GM12878 (cell line): Measurements from ENCODE around the gene ITIH2. TPM values are rescaled to one million over a fixed set of nuclear protein-coding genes. Genes with fewer than 3 reads are reported as not detected.
"Not testable (repeated sequence)": the region's sequence is repeated elsewhere in the genome, so short reads cannot be mapped to it uniquely, and the experiment has no call there.

Source experiments
- ATAC-seq: fragments of 200-7000 bp; cut with Tn5 transposase; 3 replicates; pipeline ENCODE4 v1.9.1; 2020; ENCODE audit warnings: mild to moderate bottlenecking, moderate library complexity
- BruUV-seq: library from RNA; stranded (reverse); fragments of 400-500 nt; replicated peaks from 2 replicates; lab custom pipeline; 2021; lab: Mats Ljungman, UMichigan
- CTCF ChIA-PET: fragments of 300-600 bp; sonication (Branson Sonifier 250); formaldehyde crosslinking; extraction: SDS; loops from one replicate; lab custom pipeline; 2021; ENCODE audit warnings: inconsistent platforms; lab: Yijun Ruan, JAX
- POLR2A ChIA-PET: fragments of 350-600 bp; formaldehyde crosslinking; extraction: SDS; loops from one replicate; lab custom pipeline; 2021; ENCODE audit warnings: inconsistent platforms; lab: Charles Lee
- RAD21 ChIA-PET: fragments of 300-600 bp; sonication (Branson Sonifier 250); formaldehyde crosslinking; loops from one replicate; lab custom pipeline; 2023; ENCODE audit warnings: antibody characterized with exemption; ENCODE audit not compliant: unreplicated experiment; lab: Charles Lee
- SMC1A ChIA-PET: fragments of 300-600 bp; sonication (Branson Sonifier 250); formaldehyde crosslinking; loops from one replicate; lab custom pipeline; 2023; ENCODE audit not compliant: unreplicated experiment, uncharacterized antibody; lab: Charles Lee
- DNase-seq: peaks from one replicate; pipeline ENCODE4 v3.0.0-alpha.2; 2011; ENCODE audit warnings: low read depth, low spot score
- FAIRE-seq: peaks from 3 replicates; lab custom pipeline; 2011; peaks lifted over from hg19 to GRCh38; lab: Jason Lieb, UNC
- H2AFZ ChIP-seq: 2 replicates; pipeline ENCODE4 v1.6.0; 2011; ENCODE audit warnings: low read depth, low read length, control low read depth; ENCODE audit not compliant: control insufficient read depth
- H3K27ac ChIP-seq: 2 replicates; pipeline ENCODE4 v1.5.1; 2011; ENCODE audit warnings: control low read depth; ENCODE audit not compliant: control insufficient read depth, insufficient read depth
- H3K27me3 ChIP-seq, 2 experiments: replicated peaks in 1 of 2; 2 replicates each; pipeline versions ENCODE4 v1.6.0 to v1.6.1; 2011; ENCODE audit warnings: low read length in 1 of 2; ENCODE audit not compliant: control insufficient read depth in 2 of 2, insufficient read depth in 2 of 2
- H3K36me3 ChIP-seq, 2 experiments: 2 replicates each; pipeline ENCODE4 v1.5.1; 2011; ENCODE audit warnings: low read length in 1 of 2; ENCODE audit not compliant: control insufficient read depth in 2 of 2, insufficient read depth in 2 of 2
- H3K4me1 ChIP-seq: 2 replicates; pipeline ENCODE4 v1.6.1; 2011; ENCODE audit warnings: mild to moderate bottlenecking, low read length, moderate library complexity, mixed read lengths; ENCODE audit not compliant: control insufficient read depth, insufficient read depth
- H3K4me2 ChIP-seq: 2 replicates; pipeline ENCODE4 v1.6.0; 2011; ENCODE audit warnings: control low read depth; ENCODE audit not compliant: control insufficient read depth, insufficient read depth
- H3K4me3 ChIP-seq: fragments of 200-600 bp; sonication (generic); 2 replicates; pipeline ENCODE4 v1.5.1; 2016
- H3K79me2 ChIP-seq: 2 replicates; pipeline ENCODE4 v1.6.0; 2011; ENCODE audit warnings: low read length; ENCODE audit not compliant: control insufficient read depth, insufficient read depth
- H3K9ac ChIP-seq: 2 replicates; pipeline ENCODE4 v1.8.0; 2011; ENCODE audit warnings: low read length, control low read depth, mixed read lengths; ENCODE audit not compliant: control insufficient read depth, insufficient read depth
- H3K9me3 ChIP-seq: replicated peaks from 3 replicates; pipeline ENCODE4 v1.5.1; 2011; ENCODE audit warnings: mild to moderate bottlenecking, low read length; ENCODE audit not compliant: control insufficient read depth, insufficient read depth
- H4K20me1 ChIP-seq: 2 replicates; pipeline ENCODE4 v1.6.0; 2011; ENCODE audit not compliant: control insufficient read depth, insufficient read depth
- BACH1 ChIP-seq: fragments of 450-650 bp; IDR thresholded peaks from 2 replicates; pipeline ENCODE4 v1.6.1; 2017; ENCODE audit warnings: mild to moderate bottlenecking, borderline replicate concordance
- BCL11A ChIP-seq: IDR thresholded peaks from 2 replicates; pipeline ENCODE4 v1.6.1; 2011; ENCODE audit warnings: low read depth, low read length
- BMI1 ChIP-seq: fragments of 450-650 bp; IDR thresholded peaks from 2 replicates; pipeline ENCODE4 v1.6.1; 2016; ENCODE audit warnings: mild to moderate bottlenecking, moderate library complexity, borderline replicate concordance
- MLLT1 ChIP-seq: fragments of 450-650 bp; IDR thresholded peaks from 2 replicates; pipeline ENCODE4 v1.6.1; 2016; ENCODE audit warnings: mild to moderate bottlenecking
- ZNF592 ChIP-seq: fragments of 450-650 bp; IDR thresholded peaks from 2 replicates; pipeline ENCODE4 v1.6.1; 2017; ENCODE audit warnings: mild to moderate bottlenecking, moderate library complexity
- ZNF687 ChIP-seq: fragments of 450-650 bp; IDR thresholded peaks from 2 replicates; pipeline ENCODE4 v1.6.1; 2017; ENCODE audit warnings: mild to moderate bottlenecking, moderate library complexity
- in situ Hi-C: fragments of 300-500 bp; cut with MboI; formaldehyde crosslinking; loops from 9 replicates; pipeline ENCODE4 v1.14.3; 2018; ENCODE audit warnings: mixed read lengths
- intact Hi-C: fragments of 100-400 bp; cut with micrococcal nuclease; formaldehyde crosslinking; loops from one replicate; pipeline ENCODE4 v1.14.2; 2022; ENCODE audit not compliant: unreplicated experiment
- polyA plus RNA-seq, 11 experiments: library from polyadenylated mRNA; depleted of rRNA in 4 of 11; unstranded in 6 of 11; stranded (reverse) in 5 of 11; fragments of >200 nt; fragmentation: Nextera tagmentation in 4 of 11; fragmentation: Illumina TruSeq in 1 of 11; extraction: Ambion mirVana in 4 of 11; extraction: Trizol in 1 of 11; gene quantifications; 1 replicate in 1 of 11; 2 replicates in 10 of 11; pipeline versions ENCODE4 v1.2.1 to v1.2.3, GENCODE V29; 2011 to 2016; ENCODE audit warnings: inconsistent platforms in 2 of 11, missing spikeins in 2 of 11, low read depth in 1 of 11
- total RNA-seq, 4 experiments: library from RNA; depleted of rRNA in 3 of 4; stranded (reverse); fragments of >200 nt in 3 of 4; fragmentation: Illumina TruSeq in 1 of 4; extraction: Trizol in 1 of 4; gene quantifications; 2 replicates each; pipeline versions ENCODE4 v1.2.1 to v1.2.3, GENCODE V29; 2013 to 2021
- TF ChIP-seq, protein P1 (sequence below): fragments of 450-650 bp; IDR thresholded peaks from 2 replicates; pipeline ENCODE4 v1.6.1; 2016; ENCODE audit warnings: mild to moderate bottlenecking

ITIH2 gene
- total and polyA plus RNA-seq, 10 of the 15 experiments (the other 5 are each of a cell fraction or from before 2014, with no cell fraction given): 0.05 to 0.72 (median 0.53) TPM; not detected in 7

DNA sequence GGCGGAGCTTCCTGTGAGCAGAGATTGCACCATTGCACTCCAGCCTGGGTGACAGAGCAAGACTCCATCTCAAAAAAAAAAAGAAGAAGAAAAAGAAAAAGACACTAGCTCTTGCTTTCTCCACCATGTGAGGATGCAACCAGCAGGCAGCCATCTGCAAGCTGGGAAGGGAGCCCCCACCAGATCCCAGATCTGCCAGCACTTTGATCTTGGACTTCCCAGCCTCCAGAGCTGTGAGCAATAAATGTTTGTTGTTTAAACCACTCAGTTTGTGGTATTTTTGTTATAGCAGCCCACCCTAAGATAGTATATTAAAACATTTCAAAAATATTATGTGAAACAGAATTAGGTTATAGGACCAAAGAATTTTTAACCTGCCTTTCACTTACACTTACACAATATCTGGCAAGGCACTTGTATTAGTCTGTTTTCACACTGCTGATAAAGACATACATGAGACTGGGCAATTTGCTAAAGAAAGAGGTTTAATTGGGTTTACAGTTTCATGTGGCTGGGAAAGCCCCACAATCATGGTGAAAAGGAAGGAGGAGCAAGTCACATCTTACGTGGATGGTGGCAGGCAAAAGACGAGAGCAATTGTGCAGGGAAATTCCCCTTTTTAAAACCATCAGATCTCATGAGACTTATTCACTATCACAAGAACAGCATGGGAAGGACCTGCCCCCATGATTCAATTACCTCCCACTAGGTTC is 12.1 kb upstream of the ITIH2 start (continued):
- TF ChIP-seq ZNF687 (peak; percentile 39; the same call in 1 of the 2 replicates), ZNF592 (peak; percentile 61; the same call in 1 of the 2 replicates), BCL11A (peak; percentile 69; the same call in 1 of the 2 replicates), BACH1 (peak; percentile 46; the same call in 1 of the 2 replicates), MLLT1 (0 out of 2 replicates have a peak, but pooled peaks have one; percentile 30), BMI1 (peak; percentile 63; the same call in 1 of the 2 replicates)
- TF ChIP-seq, protein P1, sequence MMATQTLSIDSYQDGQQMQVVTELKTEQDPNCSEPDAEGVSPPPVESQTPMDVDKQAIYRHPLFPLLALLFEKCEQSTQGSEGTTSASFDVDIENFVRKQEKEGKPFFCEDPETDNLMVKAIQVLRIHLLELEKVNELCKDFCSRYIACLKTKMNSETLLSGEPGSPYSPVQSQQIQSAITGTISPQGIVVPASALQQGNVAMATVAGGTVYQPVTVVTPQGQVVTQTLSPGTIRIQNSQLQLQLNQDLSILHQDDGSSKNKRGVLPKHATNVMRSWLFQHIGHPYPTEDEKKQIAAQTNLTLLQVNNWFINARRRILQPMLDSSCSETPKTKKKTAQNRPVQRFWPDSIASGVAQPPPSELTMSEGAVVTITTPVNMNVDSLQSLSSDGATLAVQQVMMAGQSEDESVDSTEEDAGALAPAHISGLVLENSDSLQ: 0 out of 2 replicates have a peak, but pooled peaks have one; percentile 15
- TF ChIP-seq, all 136 proteins: peak for 21; not testable (repeated sequence) for 115

GRCh38 chr10:7692368-7692767 is 10.7 kb upstream of the ITIH2 start:
- H3K27me3 ChIP-seq, POLR2A ChIA-PET, H3K9ac ChIP-seq, H3K4me3 ChIP-seq, intact Hi-C loops, H3K4me1 ChIP-seq, H2AFZ ChIP-seq, ATAC-seq, SMC1A ChIA-PET, H4K20me1 ChIP-seq, H3K79me2 ChIP-seq, in situ Hi-C loops, H3K36me3 ChIP-seq, H3K4me2 ChIP-seq, H3K27ac ChIP-seq, BruUV-seq, DNase-seq, FAIRE-seq: not testable (repeated sequence)
- ChIA-PET CTCF (interaction anchor here (1.6 kb wide), 1 partner anchor 167 kb away, joined by 6 read pairs; no protein-coding TSS in a partner anchor), RAD21 (interaction anchor here (1.0 kb wide), 1 partner anchor 167 kb away, joined by 3 read pairs; no protein-coding TSS in a partner anchor)
- H3K9me3 ChIP-seq: peaks cover 12% of the 10 kb centered on the region; the same call in 2 of the 3 replicates
